Measurements from ENCODE around the gene SELENOV.

DNA sequence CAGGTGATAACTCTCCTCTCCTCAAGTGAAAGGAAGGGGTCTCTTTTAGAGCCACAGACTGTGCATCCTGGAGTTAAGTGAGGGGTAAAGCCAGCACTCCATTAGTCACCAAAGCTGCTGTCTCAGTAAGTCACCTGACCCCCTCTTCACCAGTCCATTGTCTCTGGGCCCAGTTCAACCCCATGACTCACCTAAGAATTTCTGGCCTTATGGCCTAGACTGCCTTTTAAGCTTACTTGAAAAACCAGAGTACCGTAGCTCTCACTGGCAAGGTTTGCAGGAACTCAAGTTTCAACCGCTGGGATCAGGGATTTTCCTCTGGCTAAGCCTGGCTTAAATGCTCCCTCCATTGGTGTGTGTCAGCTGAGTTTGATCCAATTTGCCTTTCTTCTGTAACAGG is 48.5 kb downstream of the SELENOV start:
- TF ChIP-seq EHMT2 (IDR thresholded peaks at IDR 0.05) (no peak), NR2C2 (CRISPR knock-in tag; IDR thresholded peaks at IDR 0.05) (no peak), NR2C2 (tag; IDR thresholded peaks at IDR 0.05) (no peak), FOXA3 (CRISPR knock-in tag; conservative IDR thresholded peaks at IDR 0.05 in 1 of 2, IDR thresholded peaks at IDR 0.05 in 1 of 2) (no peak), BRF2 (IDR thresholded peaks at IDR 0.05; ENCODE audit: borderline replicate concordance, insufficient read depth, insufficient read length) (no peak), CTCF (IDR thresholded peaks at IDR 0.05 in 2 of 3, conservative IDR thresholded peaks at IDR 0.05 in 1 of 3; ENCODE audit: insufficient read depth in 2 of 3, low read depth in 1 of 3, low read length in 3 of 3) (no peak), ETS1 (conservative IDR thresholded peaks at IDR 0.05; ENCODE audit: control insufficient read depth, low read depth, low read length) (no peak), PTRF (tag; IDR thresholded peaks at IDR 0.05) (no peak), POLR2A (conservative IDR thresholded peaks at IDR 0.05) (no peak), ZBTB8A (IDR thresholded peaks at IDR 0.05; ENCODE audit: partially characterized antibody) (no peak), EWSR1 (IDR thresholded peaks at IDR 0.05; ENCODE audit: borderline replicate concordance, low read depth, partially characterized antibody) (no peak), EZH2 (IDR thresholded peaks at IDR 0.05; ENCODE audit: borderline replicate concordance, low read depth, low read length) (no peak), THRB (CRISPR knock-in tag; conservative IDR thresholded peaks at IDR 0.05) (no peak), ZNF436 (CRISPR knock-in tag; IDR thresholded peaks at IDR 0.05) (no peak)
- TF ChIP-seq, protein P1, sequence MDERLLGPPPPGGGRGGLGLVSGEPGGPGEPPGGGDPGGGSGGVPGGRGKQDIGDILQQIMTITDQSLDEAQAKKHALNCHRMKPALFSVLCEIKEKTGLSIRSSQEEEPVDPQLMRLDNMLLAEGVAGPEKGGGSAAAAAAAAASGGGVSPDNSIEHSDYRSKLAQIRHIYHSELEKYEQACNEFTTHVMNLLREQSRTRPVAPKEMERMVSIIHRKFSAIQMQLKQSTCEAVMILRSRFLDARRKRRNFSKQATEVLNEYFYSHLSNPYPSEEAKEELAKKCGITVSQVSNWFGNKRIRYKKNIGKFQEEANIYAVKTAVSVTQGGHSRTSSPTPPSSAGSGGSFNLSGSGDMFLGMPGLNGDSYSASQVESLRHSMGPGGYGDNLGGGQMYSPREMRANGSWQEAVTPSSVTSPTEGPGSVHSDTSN (CRISPR knock-in tag; IDR thresholded peaks at IDR 0.05; ENCODE audit: low read depth) = no peak
- TF ChIP-seq, protein P1 (tag; conservative IDR thresholded peaks at IDR 0.05; ENCODE audit: low read depth) = no peak

Data from K562 (cell line).